Activated CD4-positive, CD25-positive, alpha-beta regulatory T cell treated with anti-CD3 and anti-CD28 coated beads, Interleukin-2, amount 50 U/mL, for 24 hours (primary cell): ENCODE data around the gene NDE1.

ENCODE experiments used
- ATAC-seq, 2 donors: fragments of 150-1000 bp; cut with Tn5 transposase; one replicate each; pipeline ENCODE4 v1.10.0; 2021; ENCODE audit warnings: mild to moderate bottlenecking in 1 of 2, moderate library complexity in 1 of 2

NDE1 gene

DNA sequence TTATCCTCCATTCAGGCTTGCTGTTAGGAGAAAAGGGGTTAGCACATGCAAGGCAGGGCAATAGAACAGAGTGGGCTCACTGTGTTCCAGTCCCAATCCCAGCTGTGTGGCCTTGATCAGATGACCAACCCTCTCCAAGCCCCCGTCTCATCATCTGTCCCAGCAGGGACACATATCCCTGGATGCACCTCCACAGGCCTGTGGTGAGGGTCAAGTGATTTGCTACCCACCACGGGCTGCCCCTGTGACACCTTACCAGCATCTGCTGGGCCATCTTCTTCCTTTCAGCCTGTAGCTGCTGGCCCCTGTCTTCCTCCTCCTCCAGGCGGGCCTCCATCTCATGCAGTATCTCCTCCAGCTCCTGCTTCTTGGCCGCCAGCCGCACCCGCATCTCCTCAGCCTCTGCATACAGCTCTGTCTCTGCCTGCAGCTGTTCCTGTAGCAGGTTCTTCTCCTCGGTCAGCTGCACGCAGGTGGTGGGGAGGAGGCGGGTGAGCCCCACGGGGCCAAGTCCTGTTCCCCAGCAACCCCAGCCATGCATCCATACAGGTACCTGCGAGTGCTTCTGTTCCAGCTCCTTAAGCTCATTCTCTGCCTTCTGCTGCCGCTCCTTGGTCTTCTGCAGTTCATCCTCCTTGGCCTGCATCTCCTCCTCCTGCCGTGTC is 91.3 kb downstream of the NDE1 start:
- no peak for ATAC-seq

- no peak for ATAC-seq
These were observed 92.7 kb downstream of the NDE1 start for GRCh38 chr16:15742716-15743115.

GRCh38 chr16:15743657-15744056 is 93.6 kb downstream of the NDE1 start:
- no peak for ATAC-seq

DNA sequence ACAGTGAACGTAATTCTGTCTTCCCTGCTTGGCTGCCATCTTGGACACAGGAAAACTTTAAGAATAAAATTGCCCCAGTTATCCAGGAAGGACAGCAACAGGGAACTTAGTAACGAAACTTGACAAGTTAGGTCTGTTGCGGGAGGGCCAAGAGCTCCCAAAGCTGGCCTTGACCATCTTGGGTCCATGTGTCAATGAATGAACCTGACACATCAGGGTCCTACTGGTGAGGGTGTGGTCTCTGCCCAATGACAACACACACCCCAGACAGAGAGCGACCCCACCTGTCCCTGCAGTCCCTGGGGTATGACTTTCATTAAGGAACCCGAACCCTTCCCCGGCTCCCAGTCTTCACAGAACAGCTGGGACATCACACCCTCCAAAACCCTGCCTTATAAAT is 96.3 kb downstream of the NDE1 start:
- no peak for ATAC-seq

GRCh38 chr16:15747937-15748336 is 97.9 kb downstream of the NDE1 start:
- ATAC-seq = no peak

DNA sequence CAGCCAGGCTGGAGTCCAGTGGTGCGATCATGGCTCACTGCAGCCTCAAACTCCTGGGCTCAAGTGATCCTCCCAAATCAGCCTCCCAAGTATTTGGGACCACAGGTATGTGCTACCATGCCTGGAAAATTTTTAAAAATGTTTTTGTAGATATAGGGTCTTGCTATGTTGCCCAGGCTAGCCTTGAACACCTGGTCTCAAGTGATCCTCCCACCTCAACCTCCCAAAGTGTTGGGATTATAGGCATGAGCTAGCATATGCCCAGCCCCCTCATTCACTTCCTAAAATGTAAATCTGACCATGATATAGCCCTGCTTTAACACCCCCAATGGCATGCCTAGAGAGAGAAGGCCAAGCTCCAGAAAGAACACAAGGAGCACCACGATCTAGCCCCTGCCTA is 98.6 kb downstream of the NDE1 start:
- ATAC-seq = no peak

DNA sequence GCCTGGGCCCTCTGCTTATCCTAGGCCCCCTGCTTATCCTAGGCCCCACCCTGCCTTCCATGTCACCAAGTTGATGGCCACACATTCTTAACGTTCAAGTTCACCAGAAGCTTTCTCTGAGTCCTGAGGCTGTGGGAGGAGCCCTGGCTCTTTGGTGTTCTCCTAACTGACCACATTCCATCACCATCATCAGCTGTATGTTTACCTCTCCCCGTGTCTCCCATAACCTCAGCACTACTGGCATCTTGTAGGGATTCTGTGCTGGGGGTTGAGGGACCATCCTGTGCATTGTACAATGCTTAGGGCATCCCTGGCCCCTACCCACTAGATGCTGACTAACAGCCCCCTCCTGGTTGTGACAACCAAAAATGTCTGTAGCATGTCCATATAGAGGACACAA is 99.3 kb downstream of the NDE1 start:
- ATAC-seq = no peak

GRCh38 chr16:15749985-15750384 is 99.9 kb downstream of the NDE1 start:
- ATAC-seq = no peak

DNA sequence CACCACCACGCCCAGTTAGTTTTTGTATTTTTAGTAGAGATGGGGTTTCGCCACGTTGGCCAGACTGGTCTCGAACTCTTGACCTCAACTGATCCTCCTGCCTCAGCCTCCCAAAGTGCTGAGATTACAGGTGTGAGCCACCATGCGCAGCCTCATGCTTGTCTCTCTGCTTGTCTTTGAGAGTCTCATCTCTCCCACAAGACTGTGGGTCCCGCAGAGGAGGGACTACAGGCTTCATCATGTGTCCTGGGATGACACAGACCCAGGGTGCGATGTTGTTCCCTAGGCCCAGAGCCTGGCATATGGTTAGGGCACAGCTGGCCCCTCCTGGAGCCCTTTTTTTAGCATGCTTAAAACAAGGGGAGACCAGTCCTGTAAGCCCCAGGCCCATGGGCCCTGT is 101.9 kb downstream of the NDE1 start:
- ATAC-seq = no peak

- ATAC-seq = no peak
These were observed 102.9 kb downstream of the NDE1 start for GRCh38 chr16:15752717-15753488.

DNA sequence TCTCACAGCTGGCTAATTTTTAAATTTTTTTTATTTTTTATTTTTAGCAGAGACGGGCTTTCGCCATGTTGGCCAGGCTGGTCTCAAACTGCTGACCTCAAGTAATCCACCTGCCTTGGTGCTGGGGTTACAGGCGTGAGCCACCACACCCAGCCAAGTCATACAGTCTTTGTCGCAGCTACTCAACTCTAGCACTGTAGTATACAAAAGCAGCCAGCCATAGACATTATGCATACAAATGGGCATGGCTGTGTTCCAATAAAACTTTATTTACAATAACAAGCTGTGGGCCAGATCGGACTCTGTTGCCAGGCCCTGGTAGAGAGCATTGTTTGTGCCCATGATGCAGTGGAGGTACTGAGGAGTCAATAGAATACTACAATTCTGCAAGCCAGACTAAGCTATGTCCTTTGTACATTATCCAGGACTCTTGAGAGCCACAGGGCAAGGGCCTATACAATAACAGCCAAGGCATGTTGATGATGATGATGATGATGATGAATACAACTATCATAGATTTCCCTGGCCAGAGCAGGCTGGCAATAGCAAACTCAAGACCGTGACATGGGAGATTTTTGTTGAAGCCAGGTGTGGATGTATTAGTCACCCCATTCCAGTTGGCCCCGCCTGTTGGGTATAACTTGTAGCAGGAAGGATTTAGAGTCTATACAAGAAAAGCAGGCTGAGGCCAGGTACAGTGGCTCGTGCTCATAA is 104.9 kb downstream of the NDE1 start:
- ATAC-seq = no peak

DNA sequence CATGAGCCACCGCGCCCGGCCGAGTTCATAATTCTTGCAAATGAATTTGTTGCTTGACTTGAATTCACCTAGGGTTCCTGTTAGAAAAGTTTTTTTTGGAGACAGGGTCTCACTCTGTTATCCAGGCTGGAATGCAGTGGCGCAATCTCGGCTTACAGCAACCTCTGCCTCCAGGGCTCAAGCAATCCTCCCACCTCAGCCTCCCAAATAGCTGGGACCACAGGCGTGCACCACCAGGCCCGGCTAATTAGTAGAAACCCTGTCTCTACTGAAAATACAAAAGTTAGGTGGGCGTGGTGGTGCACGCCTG is 107.0 kb downstream of the NDE1 start:
- ATAC-seq = no peak

GRCh38 chr16:15757630-15758251 is 107.7 kb downstream of the NDE1 start:
- no peak for ATAC-seq

- no peak for ATAC-seq
These were observed 109.0 kb downstream of the NDE1 start for GRCh38 chr16:15759070-15759469.

DNA sequence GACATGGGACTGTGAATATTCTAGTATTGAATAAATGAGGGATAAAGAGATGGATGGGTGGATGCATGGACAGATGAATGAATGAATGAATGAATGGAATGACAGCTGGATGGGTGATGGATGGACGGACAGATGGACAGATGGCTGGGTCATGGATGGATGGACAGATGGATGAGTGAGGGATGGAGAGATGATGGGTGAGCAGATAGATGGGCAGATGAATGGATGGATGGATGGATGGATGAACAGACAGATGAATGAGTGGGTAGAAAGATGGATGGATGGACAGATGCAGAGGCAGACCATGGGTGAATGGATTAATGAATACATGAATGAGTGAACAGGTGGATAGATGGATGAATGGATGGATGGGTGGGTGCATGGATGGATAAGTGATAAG is 110.1 kb downstream of the NDE1 start:
- no peak for ATAC-seq

GRCh38 chr16:15764112-15764511 is 114.1 kb downstream of the NDE1 start:
- no peak for ATAC-seq

DNA sequence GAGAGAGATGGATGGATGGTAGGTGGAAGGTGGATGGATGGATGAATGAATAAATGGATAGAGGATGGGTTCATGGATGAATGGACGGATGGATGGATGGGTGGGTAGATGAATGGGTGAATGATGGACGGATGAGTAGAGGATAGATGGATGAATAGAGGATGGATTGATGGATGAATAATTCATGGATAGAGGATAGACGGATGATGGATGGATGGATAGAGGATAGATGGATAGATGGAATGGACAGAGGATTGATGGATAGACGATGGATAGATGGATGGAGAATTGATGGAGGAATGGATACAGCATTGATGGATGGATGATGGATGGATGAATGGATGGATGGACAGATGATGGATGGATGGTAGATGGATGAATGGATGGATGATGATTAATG is 115.1 kb downstream of the NDE1 start:
- no peak for ATAC-seq

GRCh38 chr16:15765880-15766279 is 115.8 kb downstream of the NDE1 start:
- peak; percentile 56 to 58 for ATAC-seq

- no peak for ATAC-seq
These were observed 116.9 kb downstream of the NDE1 start for GRCh38 chr16:15766918-15767317.

GRCh38 chr16:15768201-15768600 is 118.2 kb downstream of the NDE1 start:
- no peak for ATAC-seq

GRCh38 chr16:15769239-15769638 is 119.2 kb downstream of the NDE1 start:
- no peak for ATAC-seq

DNA sequence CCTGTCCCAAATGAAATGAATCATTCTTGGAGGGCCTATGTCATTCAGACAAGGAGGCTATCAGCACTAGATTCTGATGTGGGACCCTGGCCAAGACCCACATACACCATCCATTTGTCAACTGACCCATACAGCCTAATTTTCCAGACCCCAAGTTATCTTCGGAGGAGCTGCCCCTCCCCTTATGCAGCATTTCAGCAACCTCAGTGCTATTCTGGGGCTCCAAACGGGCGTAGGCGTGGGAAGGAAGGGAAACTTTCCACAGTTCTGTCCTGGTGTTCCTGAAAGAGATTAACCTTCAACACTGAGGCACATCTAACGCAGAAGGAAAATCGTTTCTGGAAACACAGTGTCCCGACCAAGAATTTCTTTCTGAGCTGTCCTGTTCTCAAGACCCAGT is 120.1 kb downstream of the NDE1 start:
- ATAC-seq = no peak

GRCh38 chr16:15770512-15770911 is 120.5 kb downstream of the NDE1 start:
- ATAC-seq = no peak

- ATAC-seq = no peak
These were observed 121.6 kb downstream of the NDE1 start for GRCh38 chr16:15771694-15772093.
